ENCODE measurements around the gene R3HDM2. TPM values are rescaled to one million over a fixed set of nuclear protein-coding genes. Genes with fewer than 3 reads are reported as not detected.

The R3HDM2 gene
- total RNA-seq, 1 experiment from 2014 or later, result 14.2 TPM

DNA sequence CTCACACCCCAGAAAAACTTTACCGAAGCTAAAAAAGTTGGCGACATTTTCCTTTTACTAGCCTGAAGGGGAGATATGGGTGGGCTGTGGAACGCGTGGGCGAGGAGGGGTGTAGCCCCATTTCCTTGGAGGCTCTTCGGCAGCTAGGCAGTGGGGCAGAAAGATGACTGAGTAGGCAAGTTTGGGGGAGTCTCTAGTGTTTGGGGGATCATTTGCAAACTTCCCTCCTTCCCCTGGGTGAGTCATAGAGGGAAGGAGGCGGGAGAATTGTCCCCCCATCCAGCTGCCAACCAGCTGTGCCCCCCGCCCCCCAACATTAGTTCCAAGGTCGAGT lies 31.0 kb upstream of the R3HDM2 start:
- peak overlapping the region; percentile 92 for H3K27ac ChIP-seq
- H3K4me1 ChIP-seq (replicated peaks), result peaks cover 51% of the 10 kb centered on the region
- H3K4me3 ChIP-seq, result peak overlapping the region; percentile 50
- peaks cover 68% of the 10 kb centered on the region for H3K36me3 ChIP-seq
- no peak for DNase-seq (ENCODE audit: low read depth in 1 of 2, low spot score in 2 of 2)
- no peaks in the 10 kb centered on the region for H3K27me3 ChIP-seq (replicated peaks)
- H3K9me3 ChIP-seq (replicated peaks), result no peaks in the 10 kb centered on the region

DNA sequence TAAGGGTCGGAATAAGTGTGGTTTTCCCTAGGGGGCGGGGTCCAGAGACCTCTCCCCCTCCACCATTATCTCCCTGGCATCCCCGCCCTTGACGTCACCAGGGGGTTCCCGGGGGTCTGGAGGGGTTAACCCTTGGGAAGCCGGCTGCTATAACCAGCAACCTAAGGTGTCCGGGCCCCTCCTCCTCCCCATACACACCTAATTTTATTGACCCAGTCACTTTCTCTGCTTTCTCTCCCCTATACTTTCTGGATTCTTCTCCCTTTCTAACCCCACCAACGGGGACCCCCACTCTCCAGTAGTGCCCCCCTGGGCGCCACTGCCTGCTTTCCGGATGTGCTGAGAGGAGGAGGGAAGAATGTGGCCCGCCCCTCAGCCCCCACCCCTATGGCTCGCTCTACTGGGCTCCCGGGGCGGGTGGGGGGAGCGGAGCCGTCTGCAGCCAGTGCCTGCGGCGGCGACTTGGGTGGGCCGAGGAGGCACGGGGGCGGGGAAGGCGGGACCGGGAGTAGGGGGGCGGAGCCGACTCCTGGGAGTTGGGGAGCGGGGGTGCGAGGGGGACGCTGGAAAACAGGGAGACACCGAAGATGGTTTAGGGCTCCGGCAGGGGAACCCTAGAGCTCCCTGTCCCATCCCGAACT lies 30.6 kb upstream of the R3HDM2 start:
- peak in 1 of 2 experiments; percentile 100 for DNase-seq (ENCODE audit: low read depth in 1 of 2, low spot score in 2 of 2)
- Histone ChIP-seq H3K4me1 (replicated peaks) (peaks cover 55% of the 10 kb centered on the region), H3K27ac (peak overlapping the region; percentile 92), H3K4me3 (peak overlapping the region; percentile 50), H3K9me3 (replicated peaks) (no peaks in the 10 kb centered on the region), H3K36me3 (peaks cover 68% of the 10 kb centered on the region), H3K27me3 (replicated peaks) (no peaks in the 10 kb centered on the region)

DNA sequence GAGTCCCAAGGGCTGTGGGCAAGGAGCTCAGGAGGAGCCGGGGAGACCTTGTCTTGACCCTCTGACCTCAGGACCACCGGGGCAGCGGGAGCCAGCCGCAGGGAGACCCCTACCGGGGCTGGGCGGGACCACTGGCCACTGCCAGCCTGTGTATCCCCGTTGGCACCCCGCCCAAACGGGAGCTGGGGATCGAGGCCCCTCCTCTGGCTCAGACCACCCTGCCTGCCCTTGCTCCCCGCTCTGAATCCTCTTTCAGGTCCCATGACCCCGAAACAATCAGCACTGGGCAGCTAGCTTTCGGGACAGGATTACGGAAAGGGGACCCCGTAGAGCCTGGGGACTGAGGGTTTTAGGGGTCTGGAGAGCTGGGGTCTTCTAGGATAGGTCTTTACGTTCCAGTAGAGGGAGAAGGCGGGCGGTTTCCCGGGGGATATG lies 30.0 kb upstream of the R3HDM2 start:
- peak overlapping the region; percentile 50 for H3K4me3 ChIP-seq
- no peaks in the 10 kb centered on the region for H3K27me3 ChIP-seq (replicated peaks)

DNA sequence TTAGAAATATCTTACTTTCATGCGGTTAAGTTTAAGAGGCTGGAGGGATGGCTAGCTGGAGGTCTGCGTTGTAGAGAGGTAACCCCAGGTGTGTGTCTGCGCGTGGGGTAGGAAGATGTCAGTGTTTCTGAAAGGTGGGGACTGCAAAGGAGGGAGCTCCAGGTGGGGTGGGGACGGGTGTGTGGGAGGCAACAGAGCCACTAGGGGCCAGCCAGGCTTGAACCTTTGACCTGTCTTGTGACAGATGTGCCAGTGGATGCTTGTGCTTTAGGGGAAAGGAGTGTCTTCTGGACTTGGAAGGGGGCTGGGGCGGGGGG lies 29.6 kb upstream of the R3HDM2 start:
- H3K4me1 ChIP-seq (replicated peaks), result peaks cover 60% of the 10 kb centered on the region
- no peaks in the 10 kb centered on the region for H3K9me3 ChIP-seq (replicated peaks)
- H3K27ac ChIP-seq, result peak overlapping the region; percentile 92
- H3K36me3 ChIP-seq, result peaks cover 68% of the 10 kb centered on the region
- peak overlapping the region; percentile 50 for H3K4me3 ChIP-seq
- no peak for DNase-seq (ENCODE audit: low read depth in 1 of 2, low spot score in 2 of 2)
- H3K27me3 ChIP-seq (replicated peaks), result no peaks in the 10 kb centered on the region

More for the DNA sequence above, 30.0 kb upstream of the R3HDM2 start:
- peak in 1 of 2 experiments; percentile 100 for DNase-seq (ENCODE audit: low read depth in 1 of 2, low spot score in 2 of 2)
- H3K4me1 ChIP-seq (replicated peaks), result peaks cover 60% of the 10 kb centered on the region
- no peaks in the 10 kb centered on the region for H3K9me3 ChIP-seq (replicated peaks)
- H3K36me3 ChIP-seq, result peaks cover 68% of the 10 kb centered on the region
- peak overlapping the region; percentile 92 for H3K27ac ChIP-seq

DNA sequence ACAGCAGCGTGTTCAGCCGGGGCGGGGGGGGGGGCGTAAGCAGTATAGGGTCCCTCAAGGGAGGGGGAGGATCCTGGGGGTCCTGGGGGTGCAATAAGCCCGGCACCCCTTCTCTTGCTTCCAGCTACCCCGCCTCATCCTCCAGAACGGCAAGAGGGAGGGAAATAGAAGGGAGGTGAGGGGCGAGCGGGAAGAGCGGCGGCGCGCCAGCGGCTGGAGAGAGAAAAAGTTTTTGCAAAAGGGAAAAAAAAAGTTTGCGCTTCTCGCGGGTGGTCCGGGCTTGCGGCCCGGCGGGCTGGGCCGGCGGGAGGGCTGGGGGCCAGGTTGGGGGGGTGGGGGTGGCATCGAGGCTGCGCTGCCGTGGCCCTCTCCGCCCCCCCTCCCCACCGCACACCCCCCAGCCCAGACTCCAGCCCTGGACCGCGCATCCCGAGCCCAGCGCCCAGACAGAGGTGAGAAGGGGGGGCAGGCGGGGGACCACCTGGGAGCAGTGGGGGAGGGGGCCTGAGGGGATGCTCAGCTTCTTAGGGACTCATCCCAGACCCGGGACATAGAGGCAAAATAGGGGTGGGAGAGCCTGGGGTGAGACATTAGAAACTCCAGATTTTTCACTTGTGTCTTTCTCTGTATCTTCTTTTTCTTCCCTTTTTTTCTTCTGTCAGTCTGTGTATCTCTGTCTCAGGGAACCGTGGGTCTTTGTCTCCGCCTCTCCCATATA lies 29.1 kb upstream of the R3HDM2 start, which contains the start of gene GLI1:
TSS of gene GLI1 (plus strand) at position 36 of the 718 bp plus-strand sequence. CDS start 3,907 bp downstream, outside the sequence.
- peaks cover 65% of the 10 kb centered on the region for H3K36me3 ChIP-seq
- H3K4me1 ChIP-seq (replicated peaks), result peaks cover 60% of the 10 kb centered on the region
- no peaks in the 10 kb centered on the region for H3K9me3 ChIP-seq (replicated peaks)
- DNase-seq (ENCODE audit: low read depth in 1 of 2, low spot score in 2 of 2), result peak in 1 of 2 experiments; percentile 100
- peak within 1 kb of the TSS; percentile 92 for H3K27ac ChIP-seq
- no peaks in the 10 kb centered on the region for H3K27me3 ChIP-seq (replicated peaks)
- H3K4me3 ChIP-seq, result peak within 1 kb of the TSS; percentile 50

DNA sequence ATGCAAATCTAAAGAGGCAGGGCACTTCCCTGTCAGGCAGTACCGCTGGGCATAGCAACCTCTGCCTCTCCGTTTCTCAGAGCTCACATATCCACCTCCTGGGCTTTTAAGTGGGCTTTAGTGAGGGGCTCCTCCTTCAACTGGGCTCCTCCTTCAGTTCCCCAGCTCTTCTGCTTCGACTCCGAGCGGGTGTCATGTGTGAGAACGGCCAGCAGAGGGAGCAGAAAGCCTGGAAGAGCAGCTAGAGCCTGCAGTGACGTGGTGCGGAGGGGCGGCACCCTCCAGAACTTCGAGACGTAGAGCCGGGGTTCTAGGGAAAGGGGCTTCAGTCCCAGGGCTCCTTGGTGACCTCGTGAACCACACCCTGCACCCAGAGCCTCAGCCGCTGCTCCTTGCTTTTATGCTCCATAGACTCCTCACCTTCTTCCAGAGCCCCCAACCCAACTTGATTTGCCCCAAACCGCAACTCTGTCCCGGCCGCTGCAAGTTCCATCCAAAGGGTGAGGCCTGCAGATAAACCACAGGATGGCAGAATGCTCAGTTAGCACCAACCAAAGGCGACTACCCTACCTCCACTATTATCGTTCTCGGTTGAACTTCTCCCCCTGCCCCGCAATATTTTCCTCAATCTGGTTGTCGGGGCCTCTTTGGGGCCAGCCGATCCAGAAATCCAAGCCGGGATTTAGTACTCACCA lies 28.4 kb upstream of the R3HDM2 start:
- H3K27me3 ChIP-seq (replicated peaks), result no peaks in the 10 kb centered on the region
- peak overlapping the region; percentile 50 for H3K4me3 ChIP-seq
- peaks cover 58% of the 10 kb centered on the region for H3K36me3 ChIP-seq
- peak in 1 of 2 experiments; percentile 100 for DNase-seq (ENCODE audit: low read depth in 1 of 2, low spot score in 2 of 2)
- peak overlapping the region; percentile 82 for H3K27ac ChIP-seq
- peaks cover 63% of the 10 kb centered on the region for H3K4me1 ChIP-seq (replicated peaks)
- no peaks in the 10 kb centered on the region for H3K9me3 ChIP-seq (replicated peaks)

DNA sequence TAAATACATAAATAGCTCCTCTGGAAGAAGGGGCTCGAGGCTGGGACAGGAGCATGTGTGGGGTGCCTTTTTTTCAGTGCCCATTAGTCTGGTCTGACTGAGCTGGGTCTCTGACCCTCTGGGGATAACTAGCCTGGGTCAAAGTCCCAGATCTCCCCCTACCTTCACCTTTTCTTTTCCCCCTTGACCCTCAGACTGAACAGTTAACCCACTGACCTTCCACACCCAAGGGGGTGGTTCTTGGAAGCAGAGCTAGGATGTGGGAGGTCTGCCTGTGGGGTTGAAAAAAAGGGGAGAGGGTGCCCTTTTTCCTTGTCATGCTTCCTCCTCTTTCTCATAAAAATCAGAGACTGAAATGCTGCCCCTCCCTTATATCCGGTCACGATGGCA lies 27.8 kb upstream of the R3HDM2 start:
- peaks cover 53% of the 10 kb centered on the region for H3K36me3 ChIP-seq
- H3K27ac ChIP-seq, result peak overlapping the region; percentile 82
- H3K9me3 ChIP-seq (replicated peaks), result no peaks in the 10 kb centered on the region
- no peak for DNase-seq (ENCODE audit: low read depth in 1 of 2, low spot score in 2 of 2)
- H3K27me3 ChIP-seq (replicated peaks), result no peaks in the 10 kb centered on the region
- H3K4me3 ChIP-seq, result peak overlapping the region; percentile 50
- peaks cover 63% of the 10 kb centered on the region for H3K4me1 ChIP-seq (replicated peaks)

DNA sequence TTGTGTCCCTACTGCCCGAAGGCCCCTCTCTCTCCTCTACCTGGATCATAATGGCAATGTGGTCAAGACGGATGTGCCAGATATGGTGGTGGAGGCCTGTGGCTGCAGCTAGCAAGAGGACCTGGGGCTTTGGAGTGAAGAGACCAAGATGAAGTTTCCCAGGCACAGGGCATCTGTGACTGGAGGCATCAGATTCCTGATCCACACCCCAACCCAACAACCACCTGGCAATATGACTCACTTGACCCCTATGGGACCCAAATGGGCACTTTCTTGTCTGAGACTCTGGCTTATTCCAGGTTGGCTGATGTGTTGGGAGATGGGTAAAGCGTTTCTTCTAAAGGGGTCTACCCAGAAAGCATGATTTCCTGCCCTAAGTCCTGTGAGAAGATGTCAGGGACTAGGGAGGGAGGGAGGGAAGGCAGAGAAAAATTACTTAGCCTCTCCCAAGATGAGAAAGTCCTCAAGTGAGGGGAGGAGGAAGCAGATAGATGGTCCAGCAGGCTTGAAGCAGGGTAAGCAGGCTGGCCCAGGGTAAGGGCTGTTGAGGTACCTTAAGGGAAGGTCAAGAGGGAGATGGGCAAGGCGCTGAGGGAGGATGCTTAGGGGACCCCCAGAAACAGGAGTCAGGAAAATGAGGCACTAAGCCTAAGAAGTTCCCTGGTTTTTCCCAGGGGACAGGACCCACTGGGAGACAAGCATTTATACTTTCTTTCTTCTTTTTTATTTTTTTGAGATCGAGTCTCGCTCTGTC lies 26.1 kb upstream of the R3HDM2 start:
- Histone ChIP-seq H3K9me3 (replicated peaks) (no peaks in the 10 kb centered on the region), H3K4me3 (no peak overlapping the region), H3K36me3 (peaks cover 43% of the 10 kb centered on the region), H3K27ac (peak overlapping the region; percentile 82), H3K27me3 (replicated peaks) (no peaks in the 10 kb centered on the region), H3K4me1 (replicated peaks) (peaks cover 63% of the 10 kb centered on the region)
- DNase-seq (ENCODE audit: low read depth in 1 of 2, low spot score in 2 of 2), result no peak

DNA sequence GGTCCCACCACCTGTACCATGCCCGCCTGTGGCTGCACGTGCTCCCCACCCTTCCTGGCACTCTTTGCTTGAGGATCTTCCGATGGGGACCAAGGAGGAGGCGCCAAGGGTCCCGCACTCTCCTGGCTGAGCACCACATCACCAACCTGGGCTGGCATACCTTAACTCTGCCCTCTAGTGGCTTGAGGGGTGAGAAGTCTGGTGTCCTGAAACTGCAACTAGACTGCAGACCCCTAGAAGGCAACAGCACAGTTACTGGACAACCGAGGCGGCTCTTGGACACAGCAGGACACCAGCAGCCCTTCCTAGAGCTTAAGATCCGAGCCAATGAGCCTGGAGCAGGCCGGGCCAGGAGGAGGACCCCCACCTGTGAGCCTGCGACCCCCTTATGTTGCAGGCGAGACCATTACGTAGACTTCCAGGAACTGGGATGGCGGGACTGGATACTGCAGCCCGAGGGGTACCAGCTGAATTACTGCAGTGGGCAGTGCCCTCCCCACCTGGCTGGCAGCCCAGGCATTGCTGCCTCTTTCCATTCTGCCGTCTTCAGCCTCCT lies 25.4 kb upstream of the R3HDM2 start:
- DNase-seq (ENCODE audit: low read depth in 1 of 2, low spot score in 2 of 2), result peak in 1 of 2 experiments; percentile 100
- H3K27me3 ChIP-seq (replicated peaks), result no peaks in the 10 kb centered on the region
- H3K4me1 ChIP-seq (replicated peaks), result peaks cover 66% of the 10 kb centered on the region
- no peaks in the 10 kb centered on the region for H3K9me3 ChIP-seq (replicated peaks)
- no peak overlapping the region for H3K27ac ChIP-seq
- H3K4me3 ChIP-seq, result no peak overlapping the region
- peaks cover 41% of the 10 kb centered on the region for H3K36me3 ChIP-seq

DNA sequence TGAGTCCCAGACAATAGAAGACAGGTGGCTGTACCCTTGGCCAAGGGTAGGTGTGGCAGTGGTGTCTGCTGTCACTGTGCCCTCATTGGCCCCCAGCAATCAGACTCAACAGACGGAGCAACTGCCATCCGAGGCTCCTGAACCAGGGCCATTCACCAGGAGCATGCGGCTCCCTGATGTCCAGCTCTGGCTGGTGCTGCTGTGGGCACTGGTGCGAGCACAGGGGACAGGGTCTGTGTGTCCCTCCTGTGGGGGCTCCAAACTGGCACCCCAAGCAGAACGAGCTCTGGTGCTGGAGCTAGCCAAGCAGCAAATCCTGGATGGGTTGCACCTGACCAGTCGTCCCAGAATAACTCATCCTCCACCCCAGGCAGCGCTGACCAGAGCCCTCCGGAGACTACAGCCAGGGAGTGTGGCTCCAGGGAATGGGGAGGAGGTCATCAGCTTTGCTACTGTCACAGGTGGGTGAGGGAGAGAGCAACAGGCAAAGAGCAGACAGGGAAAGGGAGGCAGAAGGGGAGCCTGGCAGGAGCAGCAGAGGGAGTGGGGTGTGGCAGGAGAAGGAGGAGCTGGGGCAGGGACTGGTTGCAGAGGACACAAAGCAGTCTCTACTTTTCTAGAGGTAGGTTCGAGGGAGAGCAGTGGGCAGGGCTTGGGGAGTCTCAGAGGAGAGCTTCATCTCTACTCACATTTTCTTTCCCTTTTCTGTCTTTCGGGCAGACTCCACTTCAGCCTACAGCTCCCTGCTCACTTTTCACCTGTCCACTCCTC lies 24.7 kb upstream of the R3HDM2 start:
- Histone ChIP-seq H3K4me1 (replicated peaks) (peaks cover 62% of the 10 kb centered on the region), H3K27me3 (replicated peaks) (no peaks in the 10 kb centered on the region), H3K9me3 (replicated peaks) (no peaks in the 10 kb centered on the region), H3K36me3 (peaks cover 37% of the 10 kb centered on the region), H3K27ac (no peak overlapping the region), H3K4me3 (no peak overlapping the region)
- peak in 1 of 2 experiments; percentile 96 for DNase-seq (ENCODE audit: low read depth in 1 of 2, low spot score in 2 of 2)

DNA sequence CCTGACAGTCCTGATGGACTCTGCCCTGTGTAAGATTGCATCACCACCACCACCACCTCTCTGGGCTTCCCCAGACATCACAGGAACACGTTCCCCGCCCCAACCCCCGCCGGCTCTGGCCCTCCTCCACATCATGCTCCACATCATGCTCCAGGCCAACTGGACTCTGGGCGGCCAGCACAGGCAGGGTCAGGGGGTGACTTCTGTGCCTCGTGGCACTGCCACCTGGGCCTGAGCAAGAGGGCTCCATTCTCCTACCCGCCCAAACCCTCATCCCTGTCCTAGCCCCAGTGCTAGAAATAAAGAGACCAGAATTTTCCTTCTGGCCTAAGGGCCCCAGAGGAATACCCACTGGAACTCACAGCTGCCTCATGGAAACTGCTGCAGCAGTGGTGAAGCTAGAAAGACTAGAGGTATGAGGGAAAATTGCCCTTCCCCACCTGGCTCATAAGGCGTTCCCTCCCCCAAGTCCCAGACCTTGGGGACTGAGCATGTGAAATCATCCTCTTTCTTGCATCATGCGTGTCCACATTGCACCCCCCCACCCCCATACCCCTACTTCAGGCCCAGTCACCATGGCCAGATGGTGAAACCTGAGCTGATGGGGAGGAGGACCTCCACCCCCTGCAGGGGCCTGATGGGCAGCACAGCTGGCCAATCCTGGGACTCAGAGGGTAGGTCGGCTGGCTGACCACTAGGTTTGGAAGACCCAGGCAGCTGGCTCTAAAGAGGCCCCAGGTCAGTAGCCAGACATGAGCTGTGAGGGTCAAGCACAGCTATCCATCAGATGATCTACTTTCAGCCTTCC lies 23.9 kb upstream of the R3HDM2 start, which contains the start of gene INHBE:
TSS of gene INHBE (plus strand) at position 742 of the 808 bp plus-strand sequence. CDS start 230 bp downstream, outside the sequence.
- Histone ChIP-seq H3K4me3 (no peak within 1 kb of the TSS), H3K27me3 (replicated peaks) (no peaks in the 10 kb centered on the region), H3K9me3 (replicated peaks) (no peaks in the 10 kb centered on the region), H3K36me3 (peaks cover 37% of the 10 kb centered on the region), H3K4me1 (replicated peaks) (peaks cover 58% of the 10 kb centered on the region), H3K27ac (no peak within 1 kb of the TSS)
- DNase-seq (ENCODE audit: low read depth in 1 of 2, low spot score in 2 of 2), result peak in 1 of 2 experiments; percentile 99

DNA sequence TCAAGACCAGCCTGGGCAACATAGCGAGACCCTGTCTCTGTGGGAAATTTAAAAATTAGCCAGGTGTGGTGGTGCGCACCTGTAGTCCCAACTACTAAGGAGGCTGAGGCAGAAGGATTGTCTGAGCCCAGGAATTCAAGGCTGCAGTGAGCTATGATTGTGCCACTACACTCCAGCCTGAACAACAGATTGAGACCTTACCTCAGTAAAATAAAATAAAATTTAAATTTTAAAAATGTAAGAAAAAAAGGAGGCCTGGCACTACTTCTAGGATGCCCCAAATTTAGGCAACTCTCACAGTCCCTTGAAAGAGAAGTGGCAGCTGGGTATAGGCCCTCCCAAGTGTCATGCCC lies 23.3 kb upstream of the R3HDM2 start:
- Histone ChIP-seq H3K9me3 (replicated peaks) (no peaks in the 10 kb centered on the region), H3K4me1 (replicated peaks) (peaks cover 55% of the 10 kb centered on the region), H3K4me3 (no peak overlapping the region), H3K27ac (no peak overlapping the region), H3K36me3 (peaks cover 34% of the 10 kb centered on the region), H3K27me3 (replicated peaks) (no peaks in the 10 kb centered on the region)
- peak; percentile 74 to 83 for DNase-seq (ENCODE audit: low read depth in 1 of 2, low spot score in 2 of 2)

Data from SJSA1 (cell line).